Sigmoid colon (tissue), 4 donors: ENCODE data around the gene APOBEC3F.

Source experiments
- EP300 ChIP-seq, 4 donors: sonication (generic); formaldehyde crosslinking; IDR thresholded peaks; one replicate each; pipeline ENCODE4 v1.6.1; 2017; ENCODE audit warnings: antibody characterized with exemption in 4 of 4
- POLR2A ChIP-seq, 2 donors: fragments of 450-650 bp; IDR thresholded peaks; one replicate each; pipeline ENCODE4 v1.6.1; 2016; ENCODE audit warnings: antibody characterized with exemption in 2 of 2, mild to moderate bottlenecking in 2 of 2, moderate library complexity in 2 of 2
- POLR2AphosphoS5 ChIP-seq, 4 donors: sonication (generic); formaldehyde crosslinking; IDR thresholded peaks; one replicate each; pipeline ENCODE4 v1.6.1; 2017; ENCODE audit warnings: antibody characterized with exemption in 4 of 4
- TF ChIP-seq, protein P1 (sequence below), 4 experiments: fragments of 450-650 bp in 3 of 4; fragments of 200-600 bp in 1 of 4; IDR thresholded peaks; one replicate each; pipeline ENCODE4 v1.5.1; 2016 to 2019; ENCODE audit warnings: antibody characterized with exemption in 4 of 4, mild to moderate bottlenecking in 3 of 4, moderate library complexity in 2 of 4

DNA sequence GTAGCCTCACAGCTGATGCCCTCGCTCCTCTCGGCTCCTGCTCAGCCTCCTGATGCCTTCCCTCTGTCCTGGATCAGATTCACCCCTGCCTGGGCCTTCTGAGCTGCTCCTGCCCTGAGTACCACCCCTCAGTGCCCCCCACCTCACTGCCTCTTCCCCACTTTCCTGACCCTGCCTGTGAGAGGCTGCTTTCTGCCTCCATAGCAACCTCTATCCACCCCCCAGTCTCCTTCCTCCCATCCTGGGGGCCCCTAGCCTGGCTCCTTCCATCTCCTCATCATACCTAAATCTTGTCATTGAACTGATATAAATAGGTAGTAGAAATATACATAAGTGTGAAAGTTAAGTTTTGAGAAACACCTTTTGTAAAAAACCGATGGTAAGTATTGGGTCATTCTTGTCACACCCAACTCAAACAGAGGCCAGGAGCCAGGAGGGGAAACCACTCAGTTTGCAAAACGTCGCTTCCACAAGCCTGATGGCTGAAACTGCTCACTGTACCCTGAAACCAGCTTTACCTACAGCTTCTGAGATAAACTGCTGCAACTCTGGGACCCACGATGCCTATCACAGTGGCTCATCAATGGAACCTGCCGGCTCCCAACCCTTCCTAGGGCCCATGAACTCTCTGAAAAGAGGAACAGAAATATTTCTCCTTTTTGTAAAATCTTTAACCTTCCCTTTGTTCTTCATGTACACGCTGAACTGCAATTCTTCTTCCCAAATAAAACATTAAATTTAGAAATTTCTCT is 51.6 kb downstream of the APOBEC3F start:
- TF ChIP-seq POLR2A (IDR thresholded peaks at IDR 0.05) (no peak), EP300 (IDR thresholded peaks at IDR 0.05) (no peak), POLR2AphosphoS5 (IDR thresholded peaks at IDR 0.05) (no peak)
- TF ChIP-seq, protein P1, sequence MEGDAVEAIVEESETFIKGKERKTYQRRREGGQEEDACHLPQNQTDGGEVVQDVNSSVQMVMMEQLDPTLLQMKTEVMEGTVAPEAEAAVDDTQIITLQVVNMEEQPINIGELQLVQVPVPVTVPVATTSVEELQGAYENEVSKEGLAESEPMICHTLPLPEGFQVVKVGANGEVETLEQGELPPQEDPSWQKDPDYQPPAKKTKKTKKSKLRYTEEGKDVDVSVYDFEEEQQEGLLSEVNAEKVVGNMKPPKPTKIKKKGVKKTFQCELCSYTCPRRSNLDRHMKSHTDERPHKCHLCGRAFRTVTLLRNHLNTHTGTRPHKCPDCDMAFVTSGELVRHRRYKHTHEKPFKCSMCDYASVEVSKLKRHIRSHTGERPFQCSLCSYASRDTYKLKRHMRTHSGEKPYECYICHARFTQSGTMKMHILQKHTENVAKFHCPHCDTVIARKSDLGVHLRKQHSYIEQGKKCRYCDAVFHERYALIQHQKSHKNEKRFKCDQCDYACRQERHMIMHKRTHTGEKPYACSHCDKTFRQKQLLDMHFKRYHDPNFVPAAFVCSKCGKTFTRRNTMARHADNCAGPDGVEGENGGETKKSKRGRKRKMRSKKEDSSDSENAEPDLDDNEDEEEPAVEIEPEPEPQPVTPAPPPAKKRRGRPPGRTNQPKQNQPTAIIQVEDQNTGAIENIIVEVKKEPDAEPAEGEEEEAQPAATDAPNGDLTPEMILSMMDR (IDR thresholded peaks at IDR 0.05) = no peak
